Body of pancreas (tissue), 4 donors: ENCODE measurements around the gene ARRB2. TPM values are rescaled to one million over a fixed set of nuclear protein-coding genes. Genes with fewer than 3 reads are reported as not detected.

ENCODE experiments used
- ATAC-seq: fragments of 150-250 bp; one replicate; pipeline ENCODE4 v1.9.1; 2016
- DNase-seq, 4 donors: peaks; one replicate each; pipeline ENCODE4 v3.0.0-alpha.2; 2019
- H3K27ac ChIP-seq, 4 donors: fragments of 200-600 bp; sonication (generic); 1 replicate in 3 of 4; 2 replicates in 1 of 4; pipeline versions ENCODE4 v1.5.1 to v1.6.1; 2016 to 2019; ENCODE audit warnings: mild to moderate bottlenecking in 1 of 4, mixed read lengths in 1 of 4, moderate library complexity in 1 of 4
- H3K27me3 ChIP-seq, 2 donors: fragments of 200-600 bp; sonication (generic); one replicate each; pipeline ENCODE4 v1.6.0; 2016; ENCODE audit warnings: mild to moderate bottlenecking in 1 of 2
- H3K36me3 ChIP-seq, 2 donors: fragments of 200-600 bp; sonication (generic); replicated peaks in 1 of 2; 2 replicates each; pipeline ENCODE4 v1.5.1; 2016; ENCODE audit warnings: low read depth in 2 of 2; ENCODE audit not compliant: insufficient read depth in 1 of 2
- H3K4me1 ChIP-seq: fragments of 200-600 bp; sonication (generic); one replicate; pipeline ENCODE4 v1.6.0; 2016
- H3K4me3 ChIP-seq, 2 donors: fragments of 200-600 bp; sonication (generic); 1 replicate in 1 of 2; 2 replicates in 1 of 2; pipeline ENCODE4 v1.5.1; 2016 to 2019
- H3K9me3 ChIP-seq, 3 donors: fragments of 200-600 bp; sonication (generic); 1 replicate in 2 of 3; 2 replicates in 1 of 3; pipeline ENCODE4 v1.5.1; 2016
- CTCF ChIP-seq, 7 experiments: fragments of 450-650 bp in 4 of 7; fragments of 200-600 bp in 3 of 7; sonication (generic) in 3 of 7; IDR thresholded peaks; one replicate each; pipeline ENCODE4 v1.5.1; 2016 to 2019; ENCODE audit warnings: antibody characterized with exemption in 7 of 7
- POLR2A ChIP-seq, 3 donors: fragments of 450-650 bp; IDR thresholded peaks; one replicate each; pipeline ENCODE4 v1.6.1; 2016; ENCODE audit warnings: antibody characterized with exemption in 3 of 3, mild to moderate bottlenecking in 2 of 3
- WGBS, 2 donors: methylation state at CpG; one replicate each; pipeline ENCODE4 v1.1.5; 2017; 5-methylcytosine and 5-hydroxymethylcytosine counted together
- intact Hi-C: fragments of 100-400 bp; cut with DNase I; formaldehyde crosslinking; loops from one replicate; pipeline ENCODE4 v1.15.1; 2023
- total RNA-seq, 2 donors: library from RNA; depleted of rRNA; stranded (reverse); fragments of >200 nt; gene quantifications; one replicate each; pipeline ENCODE4 v1.1.0, GENCODE V29; 2016

Gene ARRB2
- total RNA-seq, 2 donors from 2014 or later: 12.5 to 13.2 TPM

- TF ChIP-seq POLR2A (IDR thresholded peaks at IDR 0.05) (no peak), CTCF (IDR thresholded peaks at IDR 0.05) (no peak)
- intact Hi-C loops: no loop called here
- Histone ChIP-seq H3K4me3 (no peak overlapping the region), H3K27ac (no peak overlapping the region), H3K9me3 (no peaks in the 10 kb centered on the region), H3K4me1 (peaks cover 19% of the 10 kb centered on the region), H3K27me3 (peaks cover 0 to 16% of the 10 kb centered on the region in 2 donors), H3K36me3 (no peaks in the 10 kb centered on the region)
- no peak for DNase-seq
- WGBS, 2 donors: 96 to 98% methylated on average over 6 to 8 of the region's 8 CpGs
- ATAC-seq: no peak
Measured at GRCh38 chr17:4741544-4741943, 31.1 kb downstream of the ARRB2 start.

DNA sequence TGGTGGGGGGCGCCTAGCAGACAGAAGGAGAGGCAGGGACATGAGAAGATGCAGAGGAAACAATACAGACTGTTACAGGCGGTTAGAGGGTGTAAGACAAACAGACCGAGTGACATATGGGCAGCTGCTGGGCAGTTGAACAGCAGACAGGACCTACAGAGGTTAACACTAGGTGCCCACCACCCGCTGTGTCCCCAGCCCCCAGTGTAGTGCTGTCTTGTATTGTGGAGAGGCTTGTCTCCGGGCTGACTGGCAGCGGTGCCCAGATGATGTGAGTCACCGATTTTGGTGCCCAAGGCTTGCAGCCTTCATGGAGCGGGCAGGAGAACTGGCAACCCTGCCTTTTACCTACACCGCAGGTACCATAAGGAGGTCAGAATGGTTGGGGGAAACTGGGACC lies 31.7 kb downstream of the ARRB2 start:
- H3K4me3 ChIP-seq: no peak overlapping the region
- intact Hi-C loops: no loop called here
- H3K9me3 ChIP-seq: no peaks in the 10 kb centered on the region
- peaks cover 0 to 16% of the 10 kb centered on the region in 2 donors for H3K27me3 ChIP-seq
- 83 to 86% methylated on average over 6 to 9 of the region's 9 CpGs for WGBS, 2 donors
- H3K36me3 ChIP-seq: no peaks in the 10 kb centered on the region
- peaks cover 19% of the 10 kb centered on the region for H3K4me1 ChIP-seq
- no peak for DNase-seq
- H3K27ac ChIP-seq: no peak overlapping the region
- TF ChIP-seq CTCF (IDR thresholded peaks at IDR 0.05): no peak
- TF ChIP-seq POLR2A (IDR thresholded peaks at IDR 0.05): no peak
- ATAC-seq: no peak

DNA sequence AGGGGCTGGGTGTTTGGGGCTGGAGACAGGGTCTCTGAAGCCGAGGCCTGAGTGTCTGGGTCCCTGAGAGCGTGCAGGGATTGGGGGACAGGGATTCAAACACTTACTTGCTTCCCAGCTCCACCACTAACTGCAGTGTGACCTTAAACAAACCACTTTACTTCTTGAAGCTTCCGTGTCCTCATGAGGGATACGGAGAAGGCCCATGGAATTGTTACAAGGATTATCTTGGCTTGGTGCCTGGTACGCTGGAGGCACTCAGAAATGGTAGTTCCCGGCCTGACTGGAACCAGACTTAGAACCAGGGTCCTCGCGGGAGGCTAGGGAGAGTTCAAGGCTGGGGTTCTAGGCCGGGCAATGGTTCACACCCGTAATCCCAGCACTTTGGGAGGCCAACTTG lies 32.2 kb downstream of the ARRB2 start:
- Histone ChIP-seq H3K27me3 (peaks cover 0 to 16% of the 10 kb centered on the region in 2 donors), H3K36me3 (no peaks in the 10 kb centered on the region), H3K4me3 (no peak overlapping the region), H3K27ac (no peak overlapping the region), H3K4me1 (peaks cover 19% of the 10 kb centered on the region), H3K9me3 (no peaks in the 10 kb centered on the region)
- no peak for DNase-seq
- TF ChIP-seq CTCF (IDR thresholded peaks at IDR 0.05): no peak
- TF ChIP-seq POLR2A (IDR thresholded peaks at IDR 0.05): no peak
- 90 to 100% methylated on average over 3 to 10 of the region's 10 CpGs for WGBS, 2 donors
- ATAC-seq: no peak
- intact Hi-C loops: no loop called here

GRCh38 chr17:4743216-4743615 lies 32.8 kb downstream of the ARRB2 start:
- no peaks in the 10 kb centered on the region for H3K36me3 ChIP-seq
- H3K4me1 ChIP-seq: peaks cover 16% of the 10 kb centered on the region
- H3K4me3 ChIP-seq: no peak overlapping the region
- no peak overlapping the region for H3K27ac ChIP-seq
- H3K27me3 ChIP-seq: peaks cover 0 to 16% of the 10 kb centered on the region in 2 donors
- TF ChIP-seq CTCF (IDR thresholded peaks at IDR 0.05): no peak
- TF ChIP-seq POLR2A (IDR thresholded peaks at IDR 0.05): no peak
- ATAC-seq (no peak), DNase-seq (no peak)
- WGBS, 2 donors: 73 to 94% methylated on average over 6 to 8 of the region's 8 CpGs
- H3K9me3 ChIP-seq: no peaks in the 10 kb centered on the region
- intact Hi-C loops: no loop called here

- H3K36me3 ChIP-seq: no peaks in the 10 kb centered on the region
- no peak for DNase-seq
- H3K27me3 ChIP-seq: peaks cover 0 to 21% of the 10 kb centered on the region in 2 donors
- intact Hi-C loops: no loop called here
- H3K4me1 ChIP-seq: peaks cover 10% of the 10 kb centered on the region
- no peak overlapping the region for H3K4me3 ChIP-seq
- 79 to 81% methylated on average over 9 of the region's 9 CpGs for WGBS, 2 donors
- no peak for TF ChIP-seq POLR2A (IDR thresholded peaks at IDR 0.05)
- TF ChIP-seq CTCF (IDR thresholded peaks at IDR 0.05): no peak
- no peak overlapping the region for H3K27ac ChIP-seq
- ATAC-seq: no peak
- H3K9me3 ChIP-seq: no peaks in the 10 kb centered on the region
Measured at GRCh38 chr17:4743898-4744297, 33.5 kb downstream of the ARRB2 start.
